HepG2 (cell line): ENCODE measurements around the gene JMJD6. TPM values are rescaled to one million over a fixed set of nuclear protein-coding genes. Genes with fewer than 3 reads are reported as not detected.

Experiments used
- CBFB ChIP-seq: sonication (generic); formaldehyde crosslinking; IDR thresholded peaks from 2 replicates; pipeline ENCODE4 v1.4.0; 2020; ENCODE audit warnings: missing genetic modification reagents
- FOXP1 ChIP-seq, 2 experiments: fragments of 450-650 bp in 1 of 2; IDR thresholded peaks; 2 replicates each; pipeline ENCODE4 v1.6.1; 2017 to 2018; ENCODE audit warnings: antibody characterized with exemption in 1 of 2
- HIVEP1 ChIP-seq: sonication (generic); formaldehyde crosslinking; IDR thresholded peaks from 2 replicates; pipeline ENCODE4 v1.4.0; 2020; ENCODE audit warnings: mild to moderate bottlenecking, missing genetic modification reagents
- IKZF1 ChIP-seq: fragments of 450-650 bp; IDR thresholded peaks from 2 replicates; pipeline ENCODE4 v1.7.1; 2016
- ISX ChIP-seq: sonication (generic); formaldehyde crosslinking; conservative IDR thresholded peaks from 2 replicates; pipeline ENCODE4 v1.5.0; 2020; ENCODE audit warnings: missing genetic modification reagents
- JARID2 ChIP-seq: sonication (generic); formaldehyde crosslinking; IDR thresholded peaks from 2 replicates; pipeline ENCODE4 v1.8.1; 2023; ENCODE audit warnings: missing genetic modification reagents, inconsistent platforms; ENCODE audit not compliant: insufficient replicate concordance
- JUND ChIP-seq: sonication (generic); formaldehyde crosslinking; IDR thresholded peaks from 2 replicates; pipeline ENCODE4 v1.8.0; 2022; ENCODE audit warnings: mild to moderate bottlenecking, missing genetic modification reagents
- MTF1 ChIP-seq: sonication (generic); formaldehyde crosslinking; IDR thresholded peaks from 2 replicates; pipeline ENCODE4 v1.5.0; 2020; ENCODE audit warnings: missing genetic modification reagents
- NFRKB ChIP-seq: fragments of 450-650 bp; IDR thresholded peaks from 2 replicates; pipeline ENCODE4 v1.6.1; 2017
- NFYB ChIP-seq: sonication (generic); formaldehyde crosslinking; IDR thresholded peaks from 2 replicates; pipeline ENCODE4 v1.4.0; 2020; ENCODE audit warnings: missing genetic modification reagents
- NPAS2 ChIP-seq: sonication (generic); formaldehyde crosslinking; IDR thresholded peaks from 2 replicates; pipeline ENCODE4 v1.8.0; 2022; ENCODE audit warnings: mild to moderate bottlenecking, missing genetic modification reagents, borderline replicate concordance
- POLR2A ChIP-seq, 2 experiments: IDR thresholded peaks; 2 replicates each; pipeline ENCODE4 v1.6.1; 2011; ENCODE audit warnings: low read depth in 2 of 2, low read length in 2 of 2, mild to moderate bottlenecking in 1 of 2, moderate library complexity in 1 of 2; ENCODE audit not compliant: insufficient read depth in 1 of 2
- SMAD9 ChIP-seq: sonication (generic); formaldehyde crosslinking; IDR thresholded peaks from 2 replicates; pipeline ENCODE4 v1.5.1; 2020; ENCODE audit warnings: mild to moderate bottlenecking, missing genetic modification reagents
- SP5 ChIP-seq: IDR thresholded peaks from 2 replicates; pipeline ENCODE4 v1.6.1; 2016; ENCODE audit warnings: low read depth, borderline replicate concordance
- ZMAT3 ChIP-seq: sonication (generic); formaldehyde crosslinking; conservative IDR thresholded peaks from 2 replicates; pipeline ENCODE4 v1.7.0; 2021; ENCODE audit warnings: missing genetic modification reagents
- ZNF350 ChIP-seq: sonication (generic); formaldehyde crosslinking; IDR thresholded peaks from 2 replicates; pipeline ENCODE4 v1.4.0; 2020; ENCODE audit warnings: mild to moderate bottlenecking, low read depth, missing genetic modification reagents, borderline replicate concordance
- ZNF430 ChIP-seq: sonication (generic); formaldehyde crosslinking; IDR thresholded peaks from 2 replicates; pipeline ENCODE4 v1.9.0; 2021; ENCODE audit warnings: mild to moderate bottlenecking, missing genetic modification reagents
- ZNF460 ChIP-seq: sonication (generic); formaldehyde crosslinking; IDR thresholded peaks from 2 replicates; pipeline ENCODE4 v1.5.1; 2020; ENCODE audit warnings: missing genetic modification reagents, mild to moderate bottlenecking, borderline replicate concordance
- ZNF546 ChIP-seq: sonication (generic); formaldehyde crosslinking; conservative IDR thresholded peaks from 2 replicates; pipeline ENCODE4 v1.8.1; 2023; ENCODE audit warnings: mild to moderate bottlenecking, missing genetic modification reagents
- polyA plus RNA-seq, 8 experiments: library from polyadenylated mRNA; depleted of rRNA in 3 of 8; stranded (reverse) in 7 of 8; unstranded in 1 of 8; fragments of >200 nt; fragmentation: Illumina TruSeq in 4 of 8; extraction: Trizol in 4 of 8; gene quantifications; 2 replicates each; pipeline versions ENCODE4 v1.2.1 to v1.2.3, GENCODE V29; 2011 to 2016; ENCODE audit warnings: low read depth in 4 of 8, missing spikeins in 1 of 8, mixed read lengths in 1 of 8; ENCODE audit not compliant: insufficient read depth in 1 of 8
- total RNA-seq, 5 experiments: library from RNA; depleted of rRNA; stranded (reverse); fragments of >200 nt; fragmentation: Illumina TruSeq; extraction: Trizol; gene quantifications; 2 replicates each; pipeline ENCODE4 v1.2.3, GENCODE V29; 2016; ENCODE audit warnings: low read depth in 1 of 5
- TF ChIP-seq, protein P1 (sequence below): sonication (generic); formaldehyde crosslinking; IDR thresholded peaks from 2 replicates; pipeline ENCODE4 v1.5.0; 2020; ENCODE audit warnings: mild to moderate bottlenecking, missing genetic modification reagents, borderline replicate concordance
- TF ChIP-seq, protein P2 (sequence below): sonication (generic); formaldehyde crosslinking; IDR thresholded peaks from 2 replicates; pipeline ENCODE4 v1.5.0; 2020; ENCODE audit warnings: mild to moderate bottlenecking, missing genetic modification reagents
- TF ChIP-seq, protein P3 (sequence below), 2 experiments: sonication (generic) in 1 of 2; formaldehyde crosslinking in 1 of 2; IDR thresholded peaks; 2 replicates each; pipeline versions ENCODE4 v1.5.1 to v1.6.1; 2011 to 2020; ENCODE audit warnings: borderline replicate concordance in 1 of 2, low read depth in 1 of 2, low read length in 1 of 2, mild to moderate bottlenecking in 1 of 2, missing genetic modification reagents in 1 of 2, moderate library complexity in 1 of 2
- TF ChIP-seq, protein P4 (sequence below): IDR thresholded peaks from 2 replicates; pipeline ENCODE4 v1.6.1; 2016; ENCODE audit warnings: missing compliant biosample characterization, missing genetic modification reagents, borderline replicate concordance

Gene JMJD6
- total and polyA plus RNA-seq, 2 of the 13 experiments (the other 11 are each of a cell fraction or from before 2014, with no cell fraction given), result 33.6 to 41.0 TPM

DNA sequence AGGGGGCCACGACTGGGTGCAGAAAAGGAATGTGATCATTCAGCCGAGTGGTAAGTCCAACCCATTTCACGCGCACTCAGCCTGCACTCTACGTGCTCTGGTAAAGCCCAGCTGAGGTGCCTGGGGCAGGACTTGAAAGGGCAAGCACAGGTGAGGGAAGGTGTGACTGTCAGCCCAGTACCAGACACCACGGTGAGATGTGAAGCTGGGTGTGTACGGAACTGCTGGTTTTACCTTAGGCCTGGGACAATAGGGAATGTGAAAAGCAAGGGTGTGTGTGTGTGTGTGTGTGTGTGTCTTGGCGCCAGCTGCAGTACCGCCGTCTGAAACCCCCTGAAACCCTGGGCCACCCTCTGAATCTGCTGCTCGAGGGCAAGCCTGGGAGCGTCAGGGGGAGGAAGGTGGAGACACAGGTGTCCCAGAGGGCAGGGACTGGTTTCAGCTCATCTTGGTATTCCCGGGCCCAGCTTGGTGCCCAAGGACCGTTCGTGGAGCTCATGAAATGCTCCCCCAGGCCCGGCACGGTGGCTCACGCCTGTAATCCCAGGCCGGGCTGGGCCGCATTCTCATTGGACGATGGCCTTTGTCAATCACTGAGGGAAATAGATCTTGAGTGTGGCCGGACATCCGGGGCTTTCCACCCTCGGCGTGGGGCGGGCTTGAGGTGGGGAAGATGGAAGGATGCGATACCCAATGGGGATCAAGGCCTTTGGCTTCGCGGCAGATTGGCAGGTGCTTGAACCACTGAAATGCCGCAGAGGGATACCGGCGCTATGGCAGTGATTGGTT lies 55.1 kb downstream of the JMJD6 start (continued):
- TF ChIP-seq JUND (CRISPR knock-in tag) (no peak), ZNF546 (CRISPR knock-in tag) (no peak), MTF1 (CRISPR knock-in tag) (no peak), ISX (CRISPR knock-in tag) (no peak), SP5 (CRISPR knock-in tag) (0 out of 2 replicates have a peak, but pooled peaks have one; percentile 23), IKZF1 (no peak), ZNF350 (CRISPR knock-in tag) (peak; percentile 95), ZNF430 (peak; percentile 57; the same call in 1 of the 2 replicates), FOXP1 (IDR thresholded peaks at IDR 0.05) (no peak), FOXP1 (CRISPR knock-in tag; IDR thresholded peaks at IDR 0.05) (0 out of 2 replicates have a peak, but pooled peaks have one; percentile 19), ZMAT3 (peak; percentile 66), CBFB (no peak; the same call in none of the 2 replicates), SMAD9 (CRISPR knock-in tag) (0 out of 2 replicates have a peak, but pooled peaks have one; percentile 48), ZNF460 (CRISPR knock-in tag) (no peak; the same call in 1 of the 2 replicates), NPAS2 (CRISPR knock-in tag) (no peak; the same call in 1 of the 2 replicates), POLR2A (IDR thresholded peaks at IDR 0.05; ENCODE audit: insufficient read depth in 1 of 2, low read depth in 2 of 2, low read length in 2 of 2) (peak; percentile 80 to 83), HIVEP1 (CRISPR knock-in tag) (no peak; the same call in 1 of the 2 replicates), JARID2 (CRISPR knock-in tag) (peak; percentile 77), NFRKB (no peak), NFYB (CRISPR knock-in tag) (peak; percentile 99)
- TF ChIP-seq, protein P1, sequence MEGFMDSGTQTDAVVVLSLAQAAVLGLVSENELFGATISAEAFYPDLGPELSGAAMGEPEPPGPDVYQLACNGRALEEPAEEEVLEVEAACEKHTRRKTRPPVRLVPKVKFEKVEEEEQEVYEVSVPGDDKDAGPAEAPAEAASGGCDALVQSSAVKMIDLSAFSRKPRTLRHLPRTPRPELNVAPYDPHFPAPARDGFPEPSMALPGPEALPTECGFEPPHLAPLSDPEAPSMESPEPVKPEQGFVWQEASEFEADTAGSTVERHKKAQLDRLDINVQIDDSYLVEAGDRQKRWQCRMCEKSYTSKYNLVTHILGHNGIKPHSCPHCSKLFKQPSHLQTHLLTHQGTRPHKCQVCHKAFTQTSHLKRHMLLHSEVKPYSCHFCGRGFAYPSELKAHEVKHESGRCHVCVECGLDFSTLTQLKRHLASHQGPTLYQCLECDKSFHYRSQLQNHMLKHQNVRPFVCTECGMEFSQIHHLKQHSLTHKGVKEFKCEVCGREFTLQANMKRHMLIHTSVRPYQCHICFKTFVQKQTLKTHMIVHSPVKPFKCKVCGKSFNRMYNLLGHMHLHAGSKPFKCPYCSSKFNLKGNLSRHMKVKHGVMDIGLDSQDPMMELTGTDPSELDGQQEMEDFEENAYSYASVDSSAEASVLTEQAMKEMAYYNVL (CRISPR knock-in tag), result no peak
- TF ChIP-seq, protein P2, sequence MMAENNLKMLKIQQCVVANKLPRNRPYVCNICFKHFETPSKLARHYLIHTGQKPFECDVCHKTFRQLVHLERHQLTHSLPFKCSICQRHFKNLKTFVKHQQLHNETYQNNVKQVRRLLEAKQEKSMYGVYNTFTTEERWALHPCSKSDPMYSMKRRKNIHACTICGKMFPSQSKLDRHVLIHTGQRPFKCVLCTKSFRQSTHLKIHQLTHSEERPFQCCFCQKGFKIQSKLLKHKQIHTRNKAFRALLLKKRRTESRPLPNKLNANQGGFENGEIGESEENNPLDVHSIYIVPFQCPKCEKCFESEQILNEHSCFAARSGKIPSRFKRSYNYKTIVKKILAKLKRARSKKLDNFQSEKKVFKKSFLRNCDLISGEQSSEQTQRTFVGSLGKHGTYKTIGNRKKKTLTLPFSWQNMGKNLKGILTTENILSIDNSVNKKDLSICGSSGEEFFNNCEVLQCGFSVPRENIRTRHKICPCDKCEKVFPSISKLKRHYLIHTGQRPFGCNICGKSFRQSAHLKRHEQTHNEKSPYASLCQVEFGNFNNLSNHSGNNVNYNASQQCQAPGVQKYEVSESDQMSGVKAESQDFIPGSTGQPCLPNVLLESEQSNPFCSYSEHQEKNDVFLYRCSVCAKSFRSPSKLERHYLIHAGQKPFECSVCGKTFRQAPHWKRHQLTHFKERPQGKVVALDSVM, result no peak
- TF ChIP-seq, protein P3, sequence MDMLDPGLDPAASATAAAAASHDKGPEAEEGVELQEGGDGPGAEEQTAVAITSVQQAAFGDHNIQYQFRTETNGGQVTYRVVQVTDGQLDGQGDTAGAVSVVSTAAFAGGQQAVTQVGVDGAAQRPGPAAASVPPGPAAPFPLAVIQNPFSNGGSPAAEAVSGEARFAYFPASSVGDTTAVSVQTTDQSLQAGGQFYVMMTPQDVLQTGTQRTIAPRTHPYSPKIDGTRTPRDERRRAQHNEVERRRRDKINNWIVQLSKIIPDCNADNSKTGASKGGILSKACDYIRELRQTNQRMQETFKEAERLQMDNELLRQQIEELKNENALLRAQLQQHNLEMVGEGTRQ (IDR thresholded peaks at IDR 0.05; ENCODE audit: low read depth, low read length), result no peak
- TF ChIP-seq, protein P3 (CRISPR knock-in tag; IDR thresholded peaks at IDR 0.05; ENCODE audit: borderline replicate concordance), result peak; percentile 34; the same call in 1 of the 2 replicates
- TF ChIP-seq, protein P4, sequence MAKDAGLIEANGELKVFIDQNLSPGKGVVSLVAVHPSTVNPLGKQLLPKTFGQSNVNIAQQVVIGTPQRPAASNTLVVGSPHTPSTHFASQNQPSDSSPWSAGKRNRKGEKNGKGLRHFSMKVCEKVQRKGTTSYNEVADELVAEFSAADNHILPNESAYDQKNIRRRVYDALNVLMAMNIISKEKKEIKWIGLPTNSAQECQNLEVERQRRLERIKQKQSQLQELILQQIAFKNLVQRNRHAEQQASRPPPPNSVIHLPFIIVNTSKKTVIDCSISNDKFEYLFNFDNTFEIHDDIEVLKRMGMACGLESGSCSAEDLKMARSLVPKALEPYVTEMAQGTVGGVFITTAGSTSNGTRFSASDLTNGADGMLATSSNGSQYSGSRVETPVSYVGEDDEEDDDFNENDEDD (CRISPR knock-in tag), result 0 out of 2 replicates have a peak, but pooled peaks have one; percentile 59
